CD4-positive, alpha-beta T cell (primary cell): ENCODE measurements around the gene CCSER2. TPM values are rescaled to one million over a fixed set of nuclear protein-coding genes. Genes with fewer than 3 reads are reported as not detected.

Source experiments
- ATAC-seq: fragments of 200-7000 bp; cut with Tn5 transposase; one replicate; pipeline ENCODE4 v1.10.0; 2022; ENCODE audit warnings: mild to moderate bottlenecking; ENCODE audit not compliant: poor library complexity
- CTCF ChIA-PET: fragments of 350-600 bp; sonication (Branson Sonifier 250); formaldehyde crosslinking; loops from one replicate; lab custom pipeline; 2021; ENCODE audit warnings: antibody characterized with exemption, inconsistent platforms; lab: Charles Lee
- POLR2A ChIA-PET: fragments of 350-600 bp; sonication (Branson Sonifier 250); formaldehyde crosslinking; loops from one replicate; lab custom pipeline; 2021; ENCODE audit warnings: antibody characterized with exemption, inconsistent platforms; lab: Charles Lee
- DNase-seq, 14 experiments: peaks; one replicate each; pipeline ENCODE4 v3.0.0-alpha.2; 2013 to 2020; ENCODE audit warnings: mixed read lengths in 2 of 14
- H3K27ac ChIP-seq, 2 donors: one replicate each; pipeline versions ENCODE4 v1.5.1 to v1.7.0; 2013; ENCODE audit warnings: low read length in 2 of 2, low read depth in 1 of 2, mild to moderate bottlenecking in 1 of 2
- H3K27me3 ChIP-seq, 2 experiments: 1 replicate in 1 of 2; 2 replicates in 1 of 2; pipeline versions ENCODE4 v1.6.1 to v1.7.0; 2013; ENCODE audit warnings: low read length in 2 of 2, control low read depth in 1 of 2, mild to moderate bottlenecking in 1 of 2, moderate library complexity in 1 of 2; ENCODE audit not compliant: insufficient read depth in 2 of 2, control insufficient read depth in 1 of 2
- H3K36me3 ChIP-seq: one replicate; pipeline ENCODE4 v1.6.1; 2013; ENCODE audit warnings: low read length, control low read depth; ENCODE audit not compliant: insufficient read depth
- H3K4me1 ChIP-seq: one replicate; pipeline ENCODE4 v1.6.1; 2013; ENCODE audit warnings: low read length, control low read depth; ENCODE audit not compliant: insufficient read depth
- H3K4me3 ChIP-seq: one replicate; pipeline ENCODE4 v1.5.1; 2013; ENCODE audit warnings: mild to moderate bottlenecking, low read length, moderate library complexity
- H3K9me3 ChIP-seq, 2 experiments: 1 replicate in 1 of 2; 2 replicates in 1 of 2; pipeline versions ENCODE4 v1.6.1 to v1.7.0; 2013; ENCODE audit warnings: low read length in 2 of 2, mild to moderate bottlenecking in 2 of 2, control low read depth in 1 of 2, moderate library complexity in 1 of 2; ENCODE audit not compliant: control insufficient read depth in 1 of 2, insufficient read depth in 1 of 2
- H3K27ac Mint-ChIP-seq: one replicate; pipeline ENCODE4 v1.8.0; 2020; ENCODE audit warnings: mixed read lengths
- H3K27me3 Mint-ChIP-seq: one replicate; pipeline ENCODE4 v1.8.0; 2021; ENCODE audit warnings: mixed read lengths
- H3K36me3 Mint-ChIP-seq: one replicate; pipeline ENCODE4 v1.8.0; 2021; ENCODE audit warnings: low read depth, mixed read lengths
- H3K4me1 Mint-ChIP-seq: one replicate; pipeline ENCODE4 v1.8.0; 2021; ENCODE audit warnings: low read depth, mixed read lengths
- H3K4me3 Mint-ChIP-seq: one replicate; pipeline ENCODE4 v1.8.0; 2020; ENCODE audit warnings: mild to moderate bottlenecking, mixed read lengths
- H3K9me3 Mint-ChIP-seq: one replicate; pipeline ENCODE4 v1.8.0; 2020; ENCODE audit warnings: mixed read lengths
- CTCF ChIP-seq: fragments of 200-600 bp; IDR thresholded peaks from one replicate; pipeline ENCODE4 v1.8.0; 2022; ENCODE audit warnings: antibody characterized with exemption, mild to moderate bottlenecking
- intact Hi-C, 2 experiments: fragments of 100-400 bp; cut with DNase I in 1 of 2; cut with micrococcal nuclease in 1 of 2; formaldehyde crosslinking; loops; one replicate each; pipeline versions ENCODE4 v1.15.1 to v1.9.0; 2023 to 2025; cut with DNase I, micrococcal nuclease
- total RNA-seq, 174 experiments: library from RNA in 2 of 174; stranded (reverse) in 2 of 174; gene quantifications; one replicate each; pipeline ENCODE4 v1.2.3 and lab custom pipeline; 2021 to 2026

Gene CCSER2
- total RNA-seq, 2 experiments from 2014 or later: 134 to 148 TPM

GRCh38 chr10:84291384-84291783, 37.0 kb upstream of the CCSER2 start:
- Histone ChIP-seq H3K27ac (no peak overlapping the region), H3K9me3 (no peaks in the 10 kb centered on the region), H3K4me1 (no peaks in the 10 kb centered on the region), H3K4me3 (no peak overlapping the region), H3K27me3 (no peaks in the 10 kb centered on the region), H3K36me3 (no peaks in the 10 kb centered on the region)
- TF ChIP-seq CTCF: no peak
- no peak overlapping the region for H3K27ac Mint-ChIP-seq
- no peaks in the 10 kb centered on the region for H3K36me3 Mint-ChIP-seq
- DNase-seq (no peak), ATAC-seq (no peak)
- no peak overlapping the region for H3K4me3 Mint-ChIP-seq
- H3K27me3 Mint-ChIP-seq: no peaks in the 10 kb centered on the region
- ChIA-PET CTCF (interaction anchor here (1.6 kb wide), 1 partner anchor 43 kb away, joined by 3 read pairs; no protein-coding TSS in a partner anchor), POLR2A (no interaction called here)
- H3K9me3 Mint-ChIP-seq: no peaks in the 10 kb centered on the region
- intact Hi-C loops: no loop called here
- H3K4me1 Mint-ChIP-seq: peaks cover 7% of the 10 kb centered on the region

GRCh38 chr10:84292502-84292901, 35.9 kb upstream of the CCSER2 start:
- Histone ChIP-seq H3K9me3 (no peaks in the 10 kb centered on the region), H3K27ac (no peak overlapping the region), H3K27me3 (no peaks in the 10 kb centered on the region), H3K4me3 (no peak overlapping the region), H3K4me1 (no peaks in the 10 kb centered on the region), H3K36me3 (no peaks in the 10 kb centered on the region)
- TF ChIP-seq CTCF: no peak
- H3K27me3 Mint-ChIP-seq: no peaks in the 10 kb centered on the region
- H3K36me3 Mint-ChIP-seq: no peaks in the 10 kb centered on the region
- POLR2A ChIA-PET: no interaction called here
- DNase-seq: no peak
- H3K4me3 Mint-ChIP-seq: no peak overlapping the region
- H3K9me3 Mint-ChIP-seq: no peaks in the 10 kb centered on the region
- CTCF ChIA-PET: no interaction called here
- intact Hi-C loops: no loop called here
- peaks cover 7% of the 10 kb centered on the region for H3K4me1 Mint-ChIP-seq
- no peak overlapping the region for H3K27ac Mint-ChIP-seq
- no peak for ATAC-seq

GRCh38 chr10:84293171-84293570, 35.2 kb upstream of the CCSER2 start:
- intact Hi-C loops: no loop called here
- POLR2A ChIA-PET: no interaction called here

More at GRCh38 chr10:84293171-84293570, 35.2 kb upstream of the CCSER2 start:
- Mint-ChIP-seq H3K27me3 (no peaks in the 10 kb centered on the region), H3K9me3 (no peaks in the 10 kb centered on the region), H3K4me3 (no peak overlapping the region), H3K4me1 (peaks cover 7% of the 10 kb centered on the region), H3K36me3 (no peaks in the 10 kb centered on the region), H3K27ac (no peak overlapping the region)
- no peak for ATAC-seq
- no peak for TF ChIP-seq CTCF
- no peaks in the 10 kb centered on the region for H3K27me3 ChIP-seq
- H3K36me3 ChIP-seq: no peaks in the 10 kb centered on the region
- CTCF ChIA-PET: no interaction called here
- H3K4me1 ChIP-seq: no peaks in the 10 kb centered on the region
- H3K27ac ChIP-seq: no peak overlapping the region
- DNase-seq: no peak
- H3K4me3 ChIP-seq: no peak overlapping the region
- H3K9me3 ChIP-seq: no peaks in the 10 kb centered on the region
